IMR-90 (cell line): Measurements from ENCODE around the gene TENM3. TPM values are rescaled to one million over a fixed set of nuclear protein-coding genes. Genes with fewer than 3 reads are reported as not detected.

ENCODE experiments used
- ATAC-seq: fragments of 200-7000 bp; cut with Tn5 transposase; 2 replicates; pipeline ENCODE4 v1.9.1; 2020; ENCODE audit warnings: low read depth, mild to moderate bottlenecking, moderate library complexity
- BruUV-seq: library from RNA; stranded (reverse); fragments of 400-500 nt; replicated peaks from 2 replicates; lab custom pipeline; 2021; lab: Mats Ljungman, UMichigan
- CTCF ChIA-PET: fragments of 300-600 bp; formaldehyde crosslinking; extraction: SDS; loops from one replicate; lab custom pipeline; 2021; ENCODE audit warnings: antibody characterized with exemption; lab: Yijun Ruan, JAX
- POLR2A ChIA-PET: fragments of 300-600 bp; sonication (Branson Sonifier 250); formaldehyde crosslinking; loops from one replicate; lab custom pipeline; 2022; ENCODE audit warnings: antibody characterized with exemption; ENCODE audit not compliant: unreplicated experiment; lab: Charles Lee
- DNase-seq: peaks from one replicate; pipeline ENCODE4 v3.0.0; 2013
- H2AFZ ChIP-seq: replicated peaks from 2 replicates; pipeline ENCODE3; 2013; ENCODE audit warnings: low read length, mild to moderate bottlenecking; ENCODE audit not compliant: poor library complexity
- H2AK5ac ChIP-seq: 2 replicates; pipeline ENCODE4 v1.6.1; 2013; ENCODE audit warnings: low read depth, low read length, inconsistent platforms
- H2AK9ac ChIP-seq: replicated peaks from 2 replicates; pipeline ENCODE3; 2013; ENCODE audit warnings: mild to moderate bottlenecking, low read depth, low read length, moderate library complexity; ENCODE audit not compliant: poor library complexity
- H2BK120ac ChIP-seq: 2 replicates; pipeline ENCODE4 v1.6.1; 2013; ENCODE audit warnings: low read depth, low read length, inconsistent platforms
- H2BK15ac ChIP-seq: 3 replicates; pipeline ENCODE4 v1.6.1; 2013; ENCODE audit warnings: low read depth, low read length, inconsistent platforms
- H2BK20ac ChIP-seq: 2 replicates; pipeline ENCODE4 v1.6.1; 2013; ENCODE audit warnings: low read depth, mild to moderate bottlenecking, inconsistent platforms, low read length, moderate library complexity
- H2BK5ac ChIP-seq: 2 replicates; pipeline ENCODE4 v1.6.1; 2013; ENCODE audit warnings: mild to moderate bottlenecking, low read depth, low read length, inconsistent platforms; ENCODE audit not compliant: poor library complexity, severe bottlenecking
- H3K14ac ChIP-seq: replicated peaks from 2 replicates; pipeline ENCODE4 v1.6.1; 2013; ENCODE audit warnings: low read depth, low read length, inconsistent platforms
- H3K18ac ChIP-seq: 2 replicates; pipeline ENCODE4 v1.6.1; 2013; ENCODE audit warnings: low read depth, low read length, control low read depth
- H3K23ac ChIP-seq: 2 replicates; pipeline ENCODE4 v1.6.1; 2013; ENCODE audit warnings: low read depth, low read length, inconsistent platforms
- H3K27ac ChIP-seq: 2 replicates; pipeline ENCODE4 v1.5.1; 2013; ENCODE audit warnings: mild to moderate bottlenecking, control low read depth, low read length; ENCODE audit not compliant: insufficient read depth
- H3K27me3 ChIP-seq: 2 replicates; pipeline ENCODE4 v1.6.1; 2013; ENCODE audit warnings: low read length; ENCODE audit not compliant: control insufficient read depth, insufficient read depth
- H3K36me3 ChIP-seq: 2 replicates; pipeline ENCODE4 v1.6.1; 2013; ENCODE audit warnings: low read length, mixed read lengths; ENCODE audit not compliant: control insufficient read depth, insufficient read depth
- H3K4ac ChIP-seq: 2 replicates; pipeline ENCODE4 v1.6.1; 2013; ENCODE audit warnings: low read depth, low read length, inconsistent platforms
- H3K4me1 ChIP-seq: 2 replicates; pipeline ENCODE4 v1.6.1; 2013; ENCODE audit warnings: low read length, mixed read lengths; ENCODE audit not compliant: control insufficient read depth, insufficient read depth
- H3K4me2 ChIP-seq: 2 replicates; pipeline ENCODE4 v1.6.1; 2013; ENCODE audit warnings: low read depth, mild to moderate bottlenecking, control low read depth, low read length, moderate library complexity
- H3K4me3 ChIP-seq: 2 replicates; pipeline ENCODE4 v1.5.1; 2013; ENCODE audit warnings: low read depth, mild to moderate bottlenecking, control low read depth, low read length, moderate library complexity; ENCODE audit not compliant: insufficient read depth
- H3K56ac ChIP-seq: 2 replicates; pipeline ENCODE4 v1.6.1; 2013; ENCODE audit warnings: low read length, inconsistent platforms; ENCODE audit not compliant: insufficient read depth; ENCODE audit errors: extremely low read depth
- H3K79me1 ChIP-seq, 2 experiments: 2 replicates each; pipeline ENCODE4 v1.6.1; 2013; ENCODE audit warnings: low read length in 2 of 2, inconsistent platforms in 1 of 2, low read depth in 1 of 2
- H3K9ac ChIP-seq: 2 replicates; pipeline ENCODE4 v1.6.1; 2013; ENCODE audit warnings: low read depth, low read length, control low read depth
- H3K9me1 ChIP-seq: 2 replicates; pipeline ENCODE4 v1.6.1; 2013; ENCODE audit warnings: low read length, inconsistent platforms; ENCODE audit not compliant: insufficient read depth
- H3K9me3 ChIP-seq: 2 replicates; pipeline ENCODE4 v1.6.1; 2013; ENCODE audit warnings: low read length; ENCODE audit not compliant: control insufficient read depth, insufficient read depth
- H4K20me1 ChIP-seq: 2 replicates; pipeline ENCODE4 v1.6.1; 2013; ENCODE audit warnings: low read length, inconsistent platforms; ENCODE audit not compliant: insufficient read depth
- H4K5ac ChIP-seq: 2 replicates; pipeline ENCODE4 v1.6.1; 2013; ENCODE audit warnings: mild to moderate bottlenecking, low read depth, low read length, control low read depth
- H4K8ac ChIP-seq, 2 experiments: 2 replicates each; pipeline ENCODE4 v1.6.1; 2013; ENCODE audit warnings: low read depth in 2 of 2, low read length in 2 of 2, control low read depth in 1 of 2, inconsistent platforms in 1 of 2
- H4K91ac ChIP-seq: 2 replicates; pipeline ENCODE4 v1.6.1; 2013; ENCODE audit warnings: low read depth, low read length, inconsistent platforms; ENCODE audit not compliant: insufficient read depth
- BHLHE40 ChIP-seq: fragments of 150-350 bp; IDR thresholded peaks from 2 replicates; pipeline ENCODE4 v1.6.1; 2016; ENCODE audit warnings: mild to moderate bottlenecking, low read depth, low read length
- CEBPB ChIP-seq: IDR thresholded peaks from 2 replicates; pipeline ENCODE4 v1.6.1; 2012; ENCODE audit warnings: low read depth, low read length, improper control_type of control experiment
- CHD1 ChIP-seq: IDR thresholded peaks from 2 replicates; pipeline ENCODE4 v1.6.1; 2012; ENCODE audit warnings: low read depth, low read length, improper control_type of control experiment
- CTCF ChIP-seq: conservative IDR thresholded peaks from 2 replicates; pipeline ENCODE4 v1.5.1; 2012; ENCODE audit warnings: mild to moderate bottlenecking, low read depth, low read length, improper control_type of control experiment
- ELK1 ChIP-seq: fragments of 150-350 bp; IDR thresholded peaks from 2 replicates; pipeline ENCODE4 v1.6.1; 2016; ENCODE audit warnings: low read depth, mild to moderate bottlenecking, low read length, moderate library complexity, borderline replicate concordance
- FOS ChIP-seq: fragments of 150-350 bp; IDR thresholded peaks from 2 replicates; pipeline ENCODE4 v1.6.1; 2016; ENCODE audit warnings: low read depth, low read length
- MAFK ChIP-seq: IDR thresholded peaks from 2 replicates; pipeline ENCODE4 v1.6.1; 2012; ENCODE audit warnings: low read depth, low read length, improper control_type of control experiment
- MAZ ChIP-seq: IDR thresholded peaks from 2 replicates; pipeline ENCODE4 v1.6.1; 2012; ENCODE audit warnings: low read depth, mild to moderate bottlenecking, low read length, improper control_type of control experiment, moderate library complexity, borderline replicate concordance
- MXI1 ChIP-seq: IDR thresholded peaks from 2 replicates; pipeline ENCODE4 v1.6.1; 2012; ENCODE audit warnings: low read depth, mild to moderate bottlenecking, low read length, moderate library complexity, borderline replicate concordance
- NFE2L2 ChIP-seq: fragments of 150-350 bp; IDR thresholded peaks from 2 replicates; pipeline ENCODE4 v1.6.1; 2016; ENCODE audit warnings: low read depth, mild to moderate bottlenecking, low read length
- POLR2A ChIP-seq: IDR thresholded peaks from 2 replicates; pipeline ENCODE4 v1.6.1; 2012; ENCODE audit warnings: mild to moderate bottlenecking, low read depth, low read length
- RAD21 ChIP-seq: IDR thresholded peaks from 2 replicates; pipeline ENCODE4 v1.6.1; 2012; ENCODE audit warnings: low read length, improper control_type of control experiment
- RCOR1 ChIP-seq: IDR thresholded peaks from 2 replicates; pipeline ENCODE4 v1.6.1; 2012; ENCODE audit warnings: mild to moderate bottlenecking, low read length, improper control_type of control experiment; ENCODE audit not compliant: insufficient replicate concordance
- RFX5 ChIP-seq: IDR thresholded peaks from 2 replicates; pipeline ENCODE4 v1.8.0; 2012; ENCODE audit warnings: low read depth, mild to moderate bottlenecking, low read length, moderate library complexity
- SMC3 ChIP-seq: fragments of 150-350 bp; IDR thresholded peaks from 2 replicates; pipeline ENCODE4 v1.6.1; 2016; ENCODE audit warnings: low read depth, mild to moderate bottlenecking, antibody characterized with exemption, low read length, moderate library complexity
- USF2 ChIP-seq: fragments of 150-350 bp; IDR thresholded peaks from 2 replicates; pipeline ENCODE4 v1.6.1; 2017; ENCODE audit warnings: mild to moderate bottlenecking, antibody characterized with exemption, low read length, low read depth
- WGBS, 2 experiments: methylation state at CpG; one replicate each; pipeline versions ENCODE4 v1.1.5 to v1.1.7; 2013; ENCODE audit warnings: missing lambda C conversion rate in 2 of 2; ENCODE audit not compliant: insufficient read length in 1 of 2; ENCODE audit errors: extremely low coverage in 2 of 2; 5-methylcytosine and 5-hydroxymethylcytosine counted together
- dilution Hi-C: fragments of 300-500 bp; cut with HindIII; formaldehyde crosslinking; loops from one replicate; pipeline ENCODE4 v1.14.3; 2018; ENCODE audit warnings: low sequenced_read_pairs; ENCODE audit not compliant: unreplicated experiment
- in situ Hi-C: fragments of 300-500 bp; cut with MboI; formaldehyde crosslinking; loops from 3 replicates; pipeline ENCODE4 v1.14.3; 2019; ENCODE audit warnings: low sequenced_read_pairs, inconsistent platforms, mixed read lengths
- intact Hi-C: fragments of 100-400 bp; cut with micrococcal nuclease; formaldehyde crosslinking; loops from 2 replicates; pipeline ENCODE4 v1.10.0; 2022
- polyA plus RNA-seq, 3 experiments: library from polyadenylated mRNA; depleted of rRNA; stranded (reverse); fragments of >200 nt; gene quantifications; 2 replicates each; pipeline ENCODE4 v1.2.3, GENCODE V29; 2012; ENCODE audit warnings: low replicate concordance in 1 of 3
- total RNA-seq: library from RNA; depleted of rRNA; stranded (reverse); fragments of >200 nt; gene quantifications from 2 replicates; pipeline ENCODE4 v1.2.3, GENCODE V29; 2012

TENM3 gene
- total and polyA plus RNA-seq, 2 of the 4 experiments (the other 2 are of a cell fraction) = 29.9 to 173 TPM

GRCh38 chr4:182307746-182308145, 64.5 kb downstream of the TENM3 start:
- POLR2A ChIA-PET = no interaction called here
- Histone ChIP-seq H3K4me1 (peaks cover 2% of the 10 kb centered on the region), H3K4me2 (no peak overlapping the region), H2BK120ac (peak overlapping the region; percentile 43; the same call in 1 of the 2 replicates), H4K20me1 (no peaks in the 10 kb centered on the region), H3K9me3 (no peaks in the 10 kb centered on the region), H3K9me1 (no peaks in the 10 kb centered on the region; the same call in 1 of the 2 replicates), H4K5ac (no peak overlapping the region), H2AFZ (peak overlapping the region; percentile 83), H3K4me3 (no peak overlapping the region), H2AK9ac (peak overlapping the region; percentile 8), H3K4ac (peak overlapping the region; percentile 63), H3K36me3 (no peaks in the 10 kb centered on the region), H2BK15ac (peak overlapping the region; percentile 25; the same call in 1 of the 3 replicates), H3K56ac (no peak overlapping the region; the same call in 1 of the 2 replicates), H3K27me3 (no peaks in the 10 kb centered on the region), H3K18ac (no peak overlapping the region), H2AK5ac (no peak overlapping the region), H4K91ac (peak overlapping the region; percentile 43; the same call in 1 of the 2 replicates), H2BK20ac (no peak overlapping the region), H3K23ac (no peak overlapping the region), H3K9ac (no peak overlapping the region), H3K79me1 (peaks cover 0 to 4% of the 10 kb centered on the region in 2 experiments; a peak in 2 of 4 replicates), H3K14ac (no peak overlapping the region; the same call in 1 of the 2 replicates), H4K8ac (peak overlapping the region in 1 of 2 experiments; percentile 23; a peak in 2 of 4 replicates), H2BK5ac (peak overlapping the region; percentile 82), H3K27ac (peak overlapping the region; percentile 46; the same call in 1 of the 2 replicates)
- dilution Hi-C loops (no loop called here), in situ Hi-C loops (no loop called here), intact Hi-C loops (no loop called here)
- no TSS peak for BruUV-seq
- WGBS, 2 experiments = no CpG with 5 or more reads among the region's 2 CpGs
- ATAC-seq (peak; percentile 95), DNase-seq (peak; percentile 97)
- TF ChIP-seq BHLHE40 = no peak
- TF ChIP-seq RAD21 = no peak
- no peak for TF ChIP-seq RFX5
- TF ChIP-seq FOS = no peak
- TF ChIP-seq CEBPB = no peak
- TF ChIP-seq SMC3 = no peak
- no peak for TF ChIP-seq RCOR1
- no peak for TF ChIP-seq MAZ
- no peak for TF ChIP-seq ELK1
- TF ChIP-seq USF2 = no peak
- no peak for TF ChIP-seq POLR2A
- TF ChIP-seq CTCF = no peak
- no peak for TF ChIP-seq NFE2L2
- no peak for TF ChIP-seq CHD1
- no peak for TF ChIP-seq MAFK
- TF ChIP-seq MXI1 = no peak
- CTCF ChIA-PET = interaction anchor here (0.8 to 1.0 kb wide), 2 partner anchors 11 to 22 kb away, joined by 3 read pairs; no protein-coding TSS in a partner anchor
